ENCODE measurements around the gene CFTR. TPM values are rescaled to one million over a fixed set of nuclear protein-coding genes. Genes with fewer than 3 reads are reported as not detected.
"Not testable (repeated sequence)": the region's sequence is repeated elsewhere in the genome, so short reads cannot be mapped to it uniquely, and the experiment has no call there.

The CFTR gene
- total and polyA plus RNA-seq, 9 donors = 0.12 to 2.4 (median 0.71) TPM; not detected in 3

DNA sequence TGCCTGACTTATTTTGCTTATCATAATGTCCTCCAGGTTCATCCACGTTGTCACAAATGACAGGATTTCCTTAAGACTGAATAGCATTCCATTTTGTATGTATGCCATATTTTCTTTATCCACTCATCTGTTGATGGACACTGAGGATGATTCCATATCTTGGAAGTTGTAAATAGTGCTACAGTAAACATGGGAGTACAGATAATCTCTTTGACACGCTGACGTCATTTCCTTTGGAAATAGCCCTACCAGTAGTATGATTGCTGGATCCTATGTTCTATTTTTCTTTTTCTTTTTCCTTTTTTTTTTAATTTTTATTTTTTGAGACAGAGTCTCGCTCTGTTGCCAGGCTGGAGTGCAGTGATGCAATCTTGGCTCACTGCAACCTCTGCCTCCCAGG, 225.8 kb downstream of the CFTR start:
- TF ChIP-seq, protein P1, sequence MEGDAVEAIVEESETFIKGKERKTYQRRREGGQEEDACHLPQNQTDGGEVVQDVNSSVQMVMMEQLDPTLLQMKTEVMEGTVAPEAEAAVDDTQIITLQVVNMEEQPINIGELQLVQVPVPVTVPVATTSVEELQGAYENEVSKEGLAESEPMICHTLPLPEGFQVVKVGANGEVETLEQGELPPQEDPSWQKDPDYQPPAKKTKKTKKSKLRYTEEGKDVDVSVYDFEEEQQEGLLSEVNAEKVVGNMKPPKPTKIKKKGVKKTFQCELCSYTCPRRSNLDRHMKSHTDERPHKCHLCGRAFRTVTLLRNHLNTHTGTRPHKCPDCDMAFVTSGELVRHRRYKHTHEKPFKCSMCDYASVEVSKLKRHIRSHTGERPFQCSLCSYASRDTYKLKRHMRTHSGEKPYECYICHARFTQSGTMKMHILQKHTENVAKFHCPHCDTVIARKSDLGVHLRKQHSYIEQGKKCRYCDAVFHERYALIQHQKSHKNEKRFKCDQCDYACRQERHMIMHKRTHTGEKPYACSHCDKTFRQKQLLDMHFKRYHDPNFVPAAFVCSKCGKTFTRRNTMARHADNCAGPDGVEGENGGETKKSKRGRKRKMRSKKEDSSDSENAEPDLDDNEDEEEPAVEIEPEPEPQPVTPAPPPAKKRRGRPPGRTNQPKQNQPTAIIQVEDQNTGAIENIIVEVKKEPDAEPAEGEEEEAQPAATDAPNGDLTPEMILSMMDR (IDR thresholded peaks at IDR 0.05) = no peak
- TF ChIP-seq POLR2A (IDR thresholded peaks at IDR 0.05) = no peak
- TF ChIP-seq EP300 (IDR thresholded peaks at IDR 0.05) = no peak
- no peak for DNase-seq
- Histone ChIP-seq H3K9me3 (no peaks in the 10 kb centered on the region), H3K27me3 (no peaks in the 10 kb centered on the region), H3K27ac (no peak overlapping the region), H3K36me3 (no peaks in the 10 kb centered on the region), H3K4me1 (ENCODE audit: insufficient read depth) (no peaks in the 10 kb centered on the region), H3K4me3 (no peak overlapping the region)
- WGBS, 3 donors = 73 to 92% (median 84%) methylated on average over 4 of the region's 4 CpGs
- intact Hi-C loops (cut with DNase I) = no loop called here

DNA sequence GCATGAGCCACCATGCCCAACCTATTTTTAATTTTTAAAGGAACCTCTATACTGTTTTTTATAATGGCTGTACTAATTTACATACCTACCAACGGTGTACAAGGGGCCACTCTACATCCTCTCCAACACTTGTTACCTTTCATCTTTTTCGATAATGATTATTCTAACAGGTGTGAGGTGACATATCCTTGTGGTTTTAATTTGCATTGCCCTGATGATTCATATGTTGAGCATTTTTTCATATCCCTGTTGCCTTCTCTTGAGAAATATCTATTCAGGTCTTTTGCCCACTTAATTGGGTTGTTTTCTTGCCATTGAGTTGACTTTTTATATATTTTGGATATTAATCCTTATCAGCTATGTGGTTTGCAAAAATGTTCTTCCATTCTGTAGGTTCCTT, 226.4 kb downstream of the CFTR start:
- Histone ChIP-seq H3K36me3 (no peaks in the 10 kb centered on the region), H3K27me3 (no peaks in the 10 kb centered on the region), H3K4me1 (ENCODE audit: insufficient read depth) (no peaks in the 10 kb centered on the region), H3K4me3 (no peak overlapping the region), H3K27ac (no peak overlapping the region), H3K9me3 (no peaks in the 10 kb centered on the region)
- 78 to 90% (median 87%) methylated on average over 2 of the region's 2 CpGs for WGBS, 3 donors
- no peak for DNase-seq
- intact Hi-C loops (cut with DNase I) = no loop called here
- no peak for TF ChIP-seq POLR2A (IDR thresholded peaks at IDR 0.05)
- TF ChIP-seq, protein P1 (IDR thresholded peaks at IDR 0.05) = no peak
- no peak for TF ChIP-seq EP300 (IDR thresholded peaks at IDR 0.05)

DNA sequence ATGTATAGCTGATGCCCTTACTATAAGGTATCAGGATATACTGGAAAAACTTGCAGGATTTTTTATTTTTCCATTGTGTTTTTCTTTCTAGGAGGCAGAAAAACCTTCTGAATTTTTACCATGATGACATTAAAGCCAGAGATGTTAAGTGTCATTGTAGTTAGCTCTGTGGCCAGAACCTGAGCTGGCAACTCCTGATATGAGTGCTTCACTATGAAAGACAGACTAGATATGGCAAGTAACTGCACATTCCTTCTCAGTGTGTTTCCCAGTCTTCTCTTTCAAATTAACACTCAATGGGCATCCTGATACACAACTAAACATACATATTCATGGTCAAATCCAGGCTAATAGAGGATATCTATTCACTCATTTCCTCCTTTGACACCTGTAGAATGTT, 227.3 kb downstream of the CFTR start:
- H3K4me1 ChIP-seq (ENCODE audit: insufficient read depth) = no peaks in the 10 kb centered on the region
- no peak overlapping the region for H3K27ac ChIP-seq
- no peaks in the 10 kb centered on the region for H3K27me3 ChIP-seq
- no peaks in the 10 kb centered on the region for H3K9me3 ChIP-seq
- intact Hi-C loops (cut with DNase I) = no loop called here
- H3K36me3 ChIP-seq = no peaks in the 10 kb centered on the region
- TF ChIP-seq, protein P1 (IDR thresholded peaks at IDR 0.05) = no peak
- no peak for TF ChIP-seq EP300 (IDR thresholded peaks at IDR 0.05)
- no peak for TF ChIP-seq POLR2A (IDR thresholded peaks at IDR 0.05)
- DNase-seq = no peak
- H3K4me3 ChIP-seq = no peak overlapping the region

DNA sequence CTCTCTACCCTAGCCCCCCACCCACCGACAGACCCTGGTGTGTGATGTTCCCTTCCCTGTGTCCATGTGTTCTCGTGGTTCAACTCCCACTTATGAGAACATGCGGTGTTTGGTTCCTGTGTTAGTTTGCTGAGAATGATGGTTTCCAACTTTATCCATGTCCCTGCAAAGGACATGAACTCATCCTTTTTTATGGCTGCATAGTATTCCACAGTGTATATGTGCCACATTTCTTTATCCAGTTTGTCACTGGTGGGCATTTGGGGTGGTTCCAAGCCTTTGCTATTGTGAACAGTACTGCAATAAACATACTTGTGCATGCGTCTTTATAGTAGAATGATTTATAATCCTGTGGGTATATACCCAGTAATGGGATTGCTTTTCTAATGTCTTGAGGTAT, 228.3 kb downstream of the CFTR start:
- H3K9me3 ChIP-seq; H3K4me3 ChIP-seq; H3K36me3 ChIP-seq; intact Hi-C loops (cut with DNase I); H3K27ac ChIP-seq; H3K4me1 ChIP-seq (ENCODE audit: insufficient read depth); DNase-seq; H3K27me3 ChIP-seq: not testable (repeated sequence)
- WGBS, 3 donors = 92 to 95% (median 95%) methylated on average over 4 of the region's 4 CpGs

DNA sequence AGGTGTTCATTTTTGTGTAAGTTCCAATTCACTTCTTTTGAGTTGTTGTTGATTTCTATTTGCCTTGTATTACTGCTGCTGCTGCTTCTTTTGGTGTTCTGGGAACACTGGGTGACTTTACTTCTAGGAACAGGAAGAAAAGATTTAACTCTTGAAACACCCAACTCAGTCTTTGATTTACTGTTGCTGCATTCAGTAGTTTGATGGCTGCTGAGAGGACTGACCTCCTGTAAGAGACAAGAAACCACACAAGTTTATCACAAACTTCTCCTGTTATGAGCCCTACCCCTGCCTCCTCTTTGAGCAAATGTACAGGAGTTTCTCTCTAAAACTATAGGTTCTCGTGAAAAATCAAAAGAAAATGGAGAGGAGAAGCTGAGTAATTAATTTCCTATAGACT, 231.7 kb downstream of the CFTR start:
- Histone ChIP-seq H3K27ac (no peak overlapping the region), H3K27me3 (no peaks in the 10 kb centered on the region), H3K36me3 (no peaks in the 10 kb centered on the region), H3K4me3 (no peak overlapping the region), H3K9me3 (no peaks in the 10 kb centered on the region), H3K4me1 (ENCODE audit: insufficient read depth) (no peaks in the 10 kb centered on the region)
- TF ChIP-seq POLR2A (IDR thresholded peaks at IDR 0.05) (no peak), EP300 (IDR thresholded peaks at IDR 0.05) (no peak)
- TF ChIP-seq, protein P1 (IDR thresholded peaks at IDR 0.05) = no peak
- DNase-seq = no peak
- 88 to 100% (median 93%) methylated on average over 1 of the region's 1 CpG for WGBS, 3 donors
- intact Hi-C loops (cut with DNase I) = no loop called here

Measured in ovary (tissue), 9 donors.